C4-2B (cell line): ENCODE data around the gene METTL14.
A peak's percentile ranks its signal among the peaks of the same experiment; 100 is the strongest.

Experiments used
- H3K27ac ChIP-seq: fragments of 450-650 bp; 2 replicates; pipeline ENCODE4 v1.5.1; 2017
- CTCF ChIP-seq: fragments of 450-650 bp; conservative IDR thresholded peaks from 2 replicates; pipeline ENCODE4 v1.5.1; 2017; ENCODE audit warnings: mild to moderate bottlenecking
- ZFX ChIP-seq: fragments of 450-650 bp; IDR thresholded peaks from 2 replicates; pipeline ENCODE4 v1.6.1; 2017

Gene METTL14

GRCh38 chr4:118736900-118737299 lies 51.7 kb downstream of the METTL14 start:
- H3K27ac ChIP-seq: no peak overlapping the region
- no peak for TF ChIP-seq ZFX
- no peak for TF ChIP-seq CTCF

DNA sequence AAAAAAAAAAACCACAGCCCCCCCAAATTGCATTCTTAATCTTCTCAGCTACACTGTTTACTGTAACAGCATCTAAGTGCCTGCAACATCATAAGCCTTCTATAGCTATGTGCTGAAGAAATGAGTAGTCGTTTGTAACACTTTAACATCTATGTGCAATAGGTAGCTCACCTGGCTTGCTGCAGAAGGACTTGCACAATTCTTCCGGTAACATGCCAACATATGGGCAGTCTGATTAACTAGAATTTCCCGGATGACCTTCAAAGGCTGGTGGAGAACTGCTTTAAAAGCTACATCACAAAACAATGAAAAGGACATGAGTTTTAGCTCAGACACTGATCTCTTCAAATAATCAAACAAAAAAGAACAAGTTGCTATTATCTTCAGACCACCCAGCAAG lies 52.9 kb downstream of the METTL14 start:
- H3K27ac ChIP-seq: no peak overlapping the region

GRCh38 chr4:118739022-118739713 lies 54.0 kb downstream of the METTL14 start:
- H3K27ac ChIP-seq: no peak overlapping the region
- no peak for TF ChIP-seq CTCF
- no peak for TF ChIP-seq ZFX

More for the DNA sequence above, 52.9 kb downstream of the METTL14 start:
- TF ChIP-seq ZFX (no peak), CTCF (no peak)

DNA sequence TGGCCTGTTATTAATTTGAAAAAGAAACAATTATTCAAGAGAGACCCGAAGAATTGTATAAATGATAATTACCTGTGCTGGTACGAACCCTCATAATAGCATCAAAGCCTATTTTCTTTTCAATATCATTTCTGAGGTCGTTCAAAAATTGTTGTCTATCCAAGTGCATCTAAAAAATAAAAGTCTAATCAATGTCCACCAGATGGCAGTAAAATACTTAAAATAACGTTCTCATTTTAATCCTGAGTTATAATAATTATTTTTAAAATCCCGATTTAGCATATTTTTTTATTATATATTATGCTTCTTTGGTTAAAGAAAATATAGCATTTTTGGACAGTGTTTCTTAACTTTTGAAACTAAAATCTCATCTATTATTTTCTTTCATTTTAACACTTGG lies 55.7 kb downstream of the METTL14 start:
- H3K27ac ChIP-seq: no peak overlapping the region
- peak; percentile 41 for TF ChIP-seq CTCF
- TF ChIP-seq ZFX: no peak

DNA sequence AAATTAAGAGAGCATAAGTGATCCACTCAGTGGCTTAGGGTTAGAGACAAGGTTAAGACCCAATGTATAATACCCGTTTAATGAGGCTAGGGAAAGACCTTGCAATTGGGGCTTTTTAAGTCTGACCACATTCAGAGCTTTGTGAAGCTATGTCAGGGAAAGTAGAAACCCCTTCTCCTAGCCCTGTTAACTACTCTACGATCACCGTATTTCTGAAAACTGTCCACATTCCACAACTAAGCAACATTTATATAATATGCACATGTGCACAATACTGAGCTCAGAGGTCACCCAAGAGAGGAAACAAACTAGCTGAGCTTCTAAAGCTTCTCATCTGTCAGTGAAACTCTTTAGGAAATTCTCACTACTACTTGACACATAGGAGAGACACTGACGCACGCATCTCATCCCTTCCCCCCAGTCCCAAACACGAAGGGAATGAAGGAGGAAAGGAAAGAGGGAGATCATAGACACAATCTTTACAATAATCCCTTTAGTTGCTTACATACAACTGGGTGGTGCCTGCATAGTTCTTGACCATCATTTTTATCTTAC lies 56.2 kb downstream of the METTL14 start:
- no peak overlapping the region for H3K27ac ChIP-seq
- TF ChIP-seq CTCF (no peak), ZFX (no peak)

DNA sequence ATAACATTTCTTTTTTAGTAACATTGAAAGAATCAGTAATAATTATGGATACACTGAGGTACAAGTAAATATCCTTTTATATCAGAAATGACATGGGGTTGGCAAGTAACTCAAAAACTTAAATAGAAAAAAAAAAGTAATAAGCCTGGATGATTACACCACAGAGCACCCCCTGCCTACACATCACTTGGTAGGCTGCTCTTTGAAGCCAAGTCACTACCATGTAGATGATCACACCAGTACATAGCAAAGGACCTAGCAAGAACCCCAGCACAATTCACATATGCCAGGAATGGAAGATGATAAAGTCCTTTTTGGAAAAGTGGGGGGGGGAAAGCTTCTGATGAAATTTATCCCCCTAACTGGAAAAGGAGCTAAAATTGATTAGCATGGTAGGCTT lies 56.9 kb downstream of the METTL14 start:
- no peak overlapping the region for H3K27ac ChIP-seq
- TF ChIP-seq ZFX (no peak), CTCF (no peak)

- TF ChIP-seq CTCF (no peak), ZFX (no peak)
- H3K27ac ChIP-seq: no peak overlapping the region
These were observed 58.7 kb downstream of the METTL14 start for GRCh38 chr4:118743867-118744266.
